Measurements from ENCODE around the gene GPC3. TPM values are rescaled to one million over a fixed set of nuclear protein-coding genes. Genes with fewer than 3 reads are reported as not detected.

GPC3 gene
- total RNA-seq, 4 donors from 2014 or later, result 8.4 to 28.2 (median 20.4) TPM

DNA sequence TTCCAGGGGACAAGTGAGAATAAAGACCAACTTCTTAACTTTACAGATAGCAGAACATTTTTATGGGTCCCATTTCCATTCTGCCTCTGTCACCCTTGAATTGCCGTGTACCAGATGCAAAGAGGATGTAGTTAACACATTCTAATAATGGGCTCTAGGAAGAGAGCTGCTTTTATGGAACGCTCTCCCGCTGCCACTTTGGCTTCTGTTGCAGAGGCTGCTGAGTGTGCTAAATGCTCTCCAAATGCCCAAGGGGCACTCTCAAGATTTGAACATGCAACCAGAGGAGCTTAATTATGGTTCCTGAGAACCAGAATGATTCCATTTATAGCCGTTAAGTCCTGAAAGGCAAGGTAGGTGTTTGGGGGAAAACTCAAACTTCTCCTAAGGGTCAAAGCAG is 28.1 kb upstream of the GPC3 start:
- Histone ChIP-seq H3K4me3 (replicated peaks in 1 of 3) (no peak overlapping the region), H3K9me3 (no peaks in the 10 kb centered on the region), H3K27ac (no peak overlapping the region), H3K36me3 (no peaks in the 10 kb centered on the region), H3K27me3 (no peaks in the 10 kb centered on the region), H3K4me1 (no peaks in the 10 kb centered on the region)
- no peak for DNase-seq
- no peak for TF ChIP-seq POLR2A (IDR thresholded peaks at IDR 0.05)
- TF ChIP-seq, protein P1, sequence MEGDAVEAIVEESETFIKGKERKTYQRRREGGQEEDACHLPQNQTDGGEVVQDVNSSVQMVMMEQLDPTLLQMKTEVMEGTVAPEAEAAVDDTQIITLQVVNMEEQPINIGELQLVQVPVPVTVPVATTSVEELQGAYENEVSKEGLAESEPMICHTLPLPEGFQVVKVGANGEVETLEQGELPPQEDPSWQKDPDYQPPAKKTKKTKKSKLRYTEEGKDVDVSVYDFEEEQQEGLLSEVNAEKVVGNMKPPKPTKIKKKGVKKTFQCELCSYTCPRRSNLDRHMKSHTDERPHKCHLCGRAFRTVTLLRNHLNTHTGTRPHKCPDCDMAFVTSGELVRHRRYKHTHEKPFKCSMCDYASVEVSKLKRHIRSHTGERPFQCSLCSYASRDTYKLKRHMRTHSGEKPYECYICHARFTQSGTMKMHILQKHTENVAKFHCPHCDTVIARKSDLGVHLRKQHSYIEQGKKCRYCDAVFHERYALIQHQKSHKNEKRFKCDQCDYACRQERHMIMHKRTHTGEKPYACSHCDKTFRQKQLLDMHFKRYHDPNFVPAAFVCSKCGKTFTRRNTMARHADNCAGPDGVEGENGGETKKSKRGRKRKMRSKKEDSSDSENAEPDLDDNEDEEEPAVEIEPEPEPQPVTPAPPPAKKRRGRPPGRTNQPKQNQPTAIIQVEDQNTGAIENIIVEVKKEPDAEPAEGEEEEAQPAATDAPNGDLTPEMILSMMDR (IDR thresholded peaks at IDR 0.05), result no peak
- intact Hi-C loops (cut with DNase I), result no loop called here
- WGBS, 2 donors, result 32 to 40% methylated on average over 3 to 4 of the region's 4 CpGs

DNA sequence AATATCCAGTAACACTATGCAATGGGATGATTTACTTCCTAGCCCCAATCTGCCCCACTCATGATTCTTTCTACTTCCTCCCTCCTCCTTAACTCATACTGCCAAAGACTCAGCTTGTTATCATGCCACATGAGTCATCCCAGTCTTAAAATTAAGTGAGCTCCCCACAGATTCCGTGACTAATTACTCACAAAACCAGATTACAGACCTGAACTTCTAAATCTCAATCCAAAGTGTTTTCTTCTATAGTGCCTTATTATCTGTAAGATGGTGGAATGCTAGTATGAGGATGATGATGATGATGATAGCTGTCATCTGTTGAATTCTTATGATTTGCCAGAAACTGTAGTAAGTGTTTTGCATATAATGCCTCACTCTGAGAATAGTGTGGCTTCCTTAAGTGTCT is 27.7 kb upstream of the GPC3 start:
- H3K9me3 ChIP-seq, result no peaks in the 10 kb centered on the region
- intact Hi-C loops (cut with DNase I), result no loop called here
- no peaks in the 10 kb centered on the region for H3K4me1 ChIP-seq
- TF ChIP-seq, protein P1 (IDR thresholded peaks at IDR 0.05), result no peak
- TF ChIP-seq POLR2A (IDR thresholded peaks at IDR 0.05), result no peak
- 67 to 81% methylated on average over 1 of the region's 1 CpG for WGBS, 2 donors
- H3K36me3 ChIP-seq, result no peaks in the 10 kb centered on the region
- no peaks in the 10 kb centered on the region for H3K27me3 ChIP-seq
- H3K4me3 ChIP-seq (replicated peaks in 1 of 3), result no peak overlapping the region
- no peak overlapping the region for H3K27ac ChIP-seq
- DNase-seq, result no peak

DNA sequence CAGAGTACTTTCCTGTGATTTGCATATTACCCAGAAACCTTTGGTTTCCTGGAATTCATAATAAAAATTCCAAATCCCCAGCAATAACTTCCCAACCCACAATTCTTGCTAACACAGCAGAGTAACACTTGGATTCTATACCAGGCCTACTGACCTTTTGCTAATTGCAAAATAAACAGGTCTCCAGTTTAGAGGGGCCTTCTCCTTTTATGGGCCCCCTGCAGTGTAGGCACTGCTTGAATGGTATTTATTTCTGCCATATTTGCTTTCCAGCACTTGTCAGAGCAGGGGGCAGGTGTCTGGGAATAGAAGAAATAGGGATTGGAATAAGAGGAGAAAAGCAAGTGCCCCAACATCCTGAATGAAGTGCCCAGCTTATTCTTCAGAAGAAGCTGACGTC is 25.3 kb upstream of the GPC3 start:
- no peaks in the 10 kb centered on the region for H3K27me3 ChIP-seq
- no peak overlapping the region for H3K27ac ChIP-seq
- H3K36me3 ChIP-seq, result no peaks in the 10 kb centered on the region
- no peak for DNase-seq
- 61 to 89% methylated on average over 1 of the region's 1 CpG for WGBS, 2 donors
- intact Hi-C loops (cut with DNase I), result no loop called here
- no peak overlapping the region for H3K4me3 ChIP-seq (replicated peaks in 1 of 3)
- TF ChIP-seq, protein P1 (IDR thresholded peaks at IDR 0.05), result no peak
- no peak for TF ChIP-seq POLR2A (IDR thresholded peaks at IDR 0.05)
- H3K4me1 ChIP-seq, result no peaks in the 10 kb centered on the region
- no peaks in the 10 kb centered on the region for H3K9me3 ChIP-seq

DNA sequence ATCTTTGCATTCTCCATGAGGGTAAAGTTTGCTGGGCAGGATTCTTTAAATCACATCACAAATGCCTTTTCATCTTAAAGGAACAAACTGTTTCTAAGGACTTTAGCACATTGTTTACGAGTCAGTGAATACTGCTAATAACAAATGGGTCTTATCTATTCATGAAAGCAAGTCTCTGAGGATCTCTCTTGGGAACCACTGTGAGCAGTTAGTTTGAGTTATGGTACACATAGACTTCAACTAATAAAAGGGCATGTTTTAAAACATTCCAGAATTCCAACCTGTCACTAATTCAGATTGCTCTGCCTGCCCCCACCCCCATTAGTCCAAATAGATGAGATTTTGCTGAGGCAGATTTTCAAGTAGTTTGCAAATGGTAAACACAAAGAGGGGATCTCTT is 22.3 kb upstream of the GPC3 start:
- TF ChIP-seq, protein P1 (IDR thresholded peaks at IDR 0.05), result no peak
- no peak for TF ChIP-seq POLR2A (IDR thresholded peaks at IDR 0.05)
- no peaks in the 10 kb centered on the region for H3K27me3 ChIP-seq
- H3K4me1 ChIP-seq, result no peaks in the 10 kb centered on the region
- H3K27ac ChIP-seq, result no peak overlapping the region
- intact Hi-C loops (cut with DNase I), result no loop called here
- no peaks in the 10 kb centered on the region for H3K36me3 ChIP-seq
- no peak for DNase-seq
- WGBS, 2 donors, result 0 to 100% methylated on average over 1 of the region's 1 CpG
- H3K4me3 ChIP-seq (replicated peaks in 1 of 3), result no peak overlapping the region
- H3K9me3 ChIP-seq, result no peaks in the 10 kb centered on the region

DNA sequence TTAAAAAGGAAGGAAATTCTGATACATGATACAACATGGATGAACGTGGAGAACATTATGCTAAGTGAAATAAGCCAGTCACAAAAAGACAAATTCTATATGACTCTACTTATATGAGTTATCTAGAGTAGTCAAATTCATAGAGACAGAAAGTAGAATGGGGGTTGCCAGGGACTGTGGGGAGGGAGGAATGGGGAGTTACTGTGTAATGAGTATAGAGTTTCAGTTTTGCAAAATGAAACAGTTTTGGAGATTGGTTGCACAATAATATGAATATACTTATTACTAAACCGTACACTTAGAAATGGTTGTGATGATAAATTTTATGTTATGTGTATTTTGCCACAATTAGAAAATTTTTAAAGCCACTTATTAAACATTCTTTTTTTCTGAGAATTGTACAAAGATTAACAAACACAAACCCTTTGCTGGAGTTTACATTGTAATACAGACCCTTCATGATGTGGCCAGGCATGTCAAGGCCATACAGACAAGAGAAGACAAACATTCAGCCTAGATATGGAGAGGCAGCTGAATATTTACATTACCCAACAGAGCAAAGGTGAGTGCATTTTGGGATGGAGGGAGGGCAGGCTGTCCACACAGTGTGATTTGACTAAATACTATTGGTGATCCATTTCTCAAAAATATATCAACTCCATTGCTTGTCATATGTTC is 21.2 kb upstream of the GPC3 start:
- no peaks in the 10 kb centered on the region for H3K4me1 ChIP-seq
- no peaks in the 10 kb centered on the region for H3K9me3 ChIP-seq

More for the DNA sequence above, 21.2 kb upstream of the GPC3 start:
- no peaks in the 10 kb centered on the region for H3K27me3 ChIP-seq
- H3K36me3 ChIP-seq, result no peaks in the 10 kb centered on the region
- intact Hi-C loops (cut with DNase I), result no loop called here
- no peak for DNase-seq
- no peak overlapping the region for H3K27ac ChIP-seq
- H3K4me3 ChIP-seq (replicated peaks in 1 of 3), result no peak overlapping the region
- WGBS, 2 donors, result 76 to 87% methylated on average over 2 of the region's 2 CpGs
- TF ChIP-seq, protein P1 (IDR thresholded peaks at IDR 0.05), result no peak
- no peak for TF ChIP-seq POLR2A (IDR thresholded peaks at IDR 0.05)

Measured in thyroid gland (tissue), 4 donors.